T-helper 1 cell treated with Interleukin-12 subunit alpha and Interleukin-12 subunit beta and Interleukin-4 antibody, amounts not matched to agents 30 μg/mL and 1 μg/mL, for 36 hours (primary cell): ENCODE measurements around the gene UNC50.

ENCODE experiments used
- H3K27ac Mint-ChIP-seq: one replicate; pipeline ENCODE4 v1.8.0; 2021; ENCODE audit warnings: mild to moderate bottlenecking, mixed read lengths
- H3K27me3 Mint-ChIP-seq: one replicate; pipeline ENCODE4 v1.8.0; 2021; ENCODE audit warnings: low read depth, mixed read lengths
- H3K36me3 Mint-ChIP-seq: one replicate; pipeline ENCODE4 v1.8.0; 2021; ENCODE audit warnings: low read depth, mixed read lengths
- H3K4me1 Mint-ChIP-seq: one replicate; pipeline ENCODE4 v1.8.0; 2021; ENCODE audit warnings: low read depth, mixed read lengths
- H3K4me3 Mint-ChIP-seq: one replicate; pipeline ENCODE4 v1.8.0; 2021; ENCODE audit warnings: mild to moderate bottlenecking, moderate library complexity, mixed read lengths
- H3K9me3 Mint-ChIP-seq: one replicate; pipeline ENCODE4 v1.8.0; 2021; ENCODE audit warnings: mixed read lengths

UNC50 gene

GRCh38 chr2:98614024-98614739, 5.8 kb downstream of the UNC50 start:
- Mint-ChIP-seq H3K4me1 (peaks cover 50% of the 10 kb centered on the region), H3K9me3 (no peaks in the 10 kb centered on the region), H3K27me3 (no peaks in the 10 kb centered on the region), H3K4me3 (no peak overlapping the region), H3K36me3 (peaks cover 53% of the 10 kb centered on the region), H3K27ac (peak overlapping the region; percentile 17)

DNA sequence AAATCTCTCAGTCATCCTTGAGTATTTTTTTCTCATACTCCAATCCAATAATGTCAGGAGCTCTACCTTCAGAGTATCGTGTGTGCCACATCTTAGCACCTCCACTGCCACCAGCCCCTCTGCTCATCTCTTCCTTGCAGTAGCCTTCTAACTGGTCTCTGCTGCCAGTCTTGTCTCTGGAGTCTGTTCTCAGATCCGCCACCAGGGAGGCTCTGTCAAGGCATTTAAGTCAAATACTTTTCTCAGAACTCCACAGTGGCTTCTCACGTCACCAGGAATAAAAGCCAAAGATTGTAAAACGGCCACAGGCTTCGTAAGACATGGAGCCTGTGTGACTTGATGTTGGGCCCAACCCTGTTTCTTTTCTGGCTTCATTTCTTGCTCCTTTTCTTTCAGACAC, 7.1 kb downstream of the UNC50 start:
- Mint-ChIP-seq H3K27me3 (no peaks in the 10 kb centered on the region), H3K4me1 (peaks cover 43% of the 10 kb centered on the region), H3K9me3 (no peaks in the 10 kb centered on the region), H3K4me3 (no peak overlapping the region), H3K36me3 (peaks cover 59% of the 10 kb centered on the region), H3K27ac (peak overlapping the region; percentile 12)

- H3K27ac Mint-ChIP-seq = no peak overlapping the region
- peaks cover 61% of the 10 kb centered on the region for H3K36me3 Mint-ChIP-seq
- no peak overlapping the region for H3K4me3 Mint-ChIP-seq
- H3K27me3 Mint-ChIP-seq = no peaks in the 10 kb centered on the region
- H3K9me3 Mint-ChIP-seq = no peaks in the 10 kb centered on the region
- H3K4me1 Mint-ChIP-seq = peaks cover 34% of the 10 kb centered on the region
These were observed 8.8 kb downstream of the UNC50 start for GRCh38 chr2:98617149-98617548.

GRCh38 chr2:98623657-98624056, 15.3 kb downstream of the UNC50 start:
- no peaks in the 10 kb centered on the region for H3K9me3 Mint-ChIP-seq
- no peak overlapping the region for H3K4me3 Mint-ChIP-seq
- H3K27me3 Mint-ChIP-seq = no peaks in the 10 kb centered on the region
- H3K4me1 Mint-ChIP-seq = peaks cover 20% of the 10 kb centered on the region
- H3K27ac Mint-ChIP-seq = no peak overlapping the region
- H3K36me3 Mint-ChIP-seq = peaks cover 38% of the 10 kb centered on the region

- Mint-ChIP-seq H3K27ac (no peak overlapping the region), H3K9me3 (no peaks in the 10 kb centered on the region), H3K4me1 (peaks cover 24% of the 10 kb centered on the region), H3K36me3 (peaks cover 50% of the 10 kb centered on the region), H3K27me3 (no peaks in the 10 kb centered on the region), H3K4me3 (no peak overlapping the region)
These were observed 24.0 kb downstream of the UNC50 start for GRCh38 chr2:98632351-98632750.

DNA sequence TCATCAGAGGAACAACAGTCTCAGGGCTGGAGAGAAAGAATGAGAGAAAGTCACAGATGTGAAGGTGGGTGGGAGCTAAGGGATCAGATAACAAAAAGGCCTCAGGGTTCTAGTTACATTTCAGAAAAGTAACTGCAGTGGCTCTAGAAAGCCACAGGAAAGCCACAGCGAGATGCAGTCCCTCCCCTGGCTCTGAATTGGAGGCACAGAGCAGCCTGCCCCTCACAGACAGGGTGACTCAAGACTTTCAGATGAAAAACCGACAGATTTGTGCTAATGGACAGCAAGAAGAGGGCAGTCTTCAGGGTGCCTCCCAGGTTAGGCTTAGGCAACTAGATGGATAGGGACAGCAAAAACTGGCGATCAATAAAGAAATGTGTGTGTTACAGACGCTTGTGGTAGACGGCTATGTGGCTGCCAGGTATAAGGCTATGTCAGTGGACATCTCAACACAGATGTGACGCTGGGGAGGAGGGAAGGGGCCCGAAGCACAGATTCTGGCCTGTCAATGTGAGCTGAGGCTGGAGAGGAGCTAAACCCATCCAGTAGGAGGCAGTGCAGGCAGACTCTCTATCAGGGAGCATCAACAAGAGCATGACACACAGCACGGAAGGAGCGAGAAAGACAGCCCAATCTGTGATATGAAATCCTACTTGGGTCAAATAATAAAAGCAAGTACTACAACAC, 26.2 kb downstream of the UNC50 start:
- H3K4me3 Mint-ChIP-seq = peak overlapping the region; percentile 26
- H3K27me3 Mint-ChIP-seq = no peaks in the 10 kb centered on the region
- peak overlapping the region; percentile 42 for H3K27ac Mint-ChIP-seq
- H3K36me3 Mint-ChIP-seq = peaks cover 54% of the 10 kb centered on the region
- H3K4me1 Mint-ChIP-seq = peaks cover 36% of the 10 kb centered on the region
- no peaks in the 10 kb centered on the region for H3K9me3 Mint-ChIP-seq

GRCh38 chr2:98637401-98638147, 29.2 kb downstream of the UNC50 start:
- H3K36me3 Mint-ChIP-seq = peaks cover 54% of the 10 kb centered on the region

DNA sequence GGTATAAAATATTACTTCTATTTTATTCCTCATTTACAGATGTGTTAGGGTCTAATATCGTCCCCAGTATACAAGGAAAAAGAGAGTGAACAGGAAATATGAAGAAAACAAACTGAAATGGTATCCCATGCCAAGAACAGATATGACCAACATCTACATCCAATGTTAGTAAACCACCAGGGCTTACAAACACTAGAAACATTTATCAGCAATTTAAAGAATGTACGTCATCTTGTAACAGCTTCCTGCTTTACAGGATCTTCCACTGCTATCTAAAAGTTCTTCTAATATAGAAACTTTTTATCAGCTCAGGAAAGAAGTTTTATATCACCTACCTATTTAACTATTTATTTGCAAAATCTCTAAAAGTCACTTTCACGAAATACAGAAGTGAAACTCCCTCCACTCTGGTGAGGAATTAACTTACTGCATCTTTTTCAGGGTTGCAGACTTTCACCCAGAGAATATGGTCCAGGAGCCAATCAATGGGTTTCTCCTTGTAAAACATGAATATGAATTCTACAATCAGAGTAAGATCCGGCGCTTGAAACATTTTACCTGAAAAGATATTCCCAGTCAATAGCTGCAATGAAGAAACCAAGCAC, 35.2 kb downstream of the UNC50 start:
- Mint-ChIP-seq H3K27me3 (no peaks in the 10 kb centered on the region), H3K27ac (no peak overlapping the region), H3K4me3 (no peak overlapping the region), H3K4me1 (peaks cover 12% of the 10 kb centered on the region), H3K36me3 (peaks cover 45% of the 10 kb centered on the region), H3K9me3 (no peaks in the 10 kb centered on the region)

More at GRCh38 chr2:98637401-98638147, 29.2 kb downstream of the UNC50 start:
- Mint-ChIP-seq H3K4me3 (peak overlapping the region; percentile 67), H3K9me3 (no peaks in the 10 kb centered on the region), H3K27ac (peak overlapping the region; percentile 88), H3K27me3 (no peaks in the 10 kb centered on the region), H3K4me1 (peaks cover 34% of the 10 kb centered on the region)

- peaks cover 36% of the 10 kb centered on the region for H3K4me1 Mint-ChIP-seq
- peaks cover 54% of the 10 kb centered on the region for H3K36me3 Mint-ChIP-seq
- H3K27ac Mint-ChIP-seq = no peak overlapping the region
These were observed 39.2 kb downstream of the UNC50 start for GRCh38 chr2:98647636-98648035.

DNA sequence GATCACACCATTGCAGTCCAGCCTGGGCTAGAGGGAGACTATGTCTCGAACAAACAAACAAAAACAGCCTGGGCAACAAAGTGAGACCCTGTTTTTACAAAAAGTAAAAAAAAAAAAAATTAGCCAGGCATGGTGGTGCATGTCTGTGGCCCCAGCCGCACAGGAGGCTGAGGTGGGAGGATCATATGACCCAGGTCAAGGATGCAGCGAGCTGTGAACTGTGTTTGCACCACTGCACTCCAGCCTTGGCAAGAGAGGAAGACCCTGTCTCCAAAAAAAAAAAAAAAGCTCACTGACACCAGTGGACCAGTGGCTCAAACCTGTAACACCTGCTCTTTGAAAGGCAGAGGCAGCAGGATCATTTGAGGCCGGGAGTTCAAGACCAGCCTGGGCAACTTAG, 40.1 kb downstream of the UNC50 start:
- H3K4me1 Mint-ChIP-seq = peaks cover 43% of the 10 kb centered on the region
- H3K9me3 Mint-ChIP-seq = peaks cover 18% of the 10 kb centered on the region

More at GRCh38 chr2:98647636-98648035, 39.2 kb downstream of the UNC50 start:
- Mint-ChIP-seq H3K4me3 (no peak overlapping the region), H3K27me3 (no peaks in the 10 kb centered on the region), H3K9me3 (peaks cover 18% of the 10 kb centered on the region)

GRCh38 chr2:98649135-98649991, 41.0 kb downstream of the UNC50 start:
- Mint-ChIP-seq H3K27ac (peak overlapping the region; percentile 62), H3K4me3 (peak overlapping the region; percentile 6), H3K27me3 (no peaks in the 10 kb centered on the region), H3K4me1 (peaks cover 47% of the 10 kb centered on the region), H3K36me3 (peaks cover 58% of the 10 kb centered on the region), H3K9me3 (peaks cover 18% of the 10 kb centered on the region)

More for the DNA sequence above, 40.1 kb downstream of the UNC50 start:
- H3K4me3 Mint-ChIP-seq = no peak overlapping the region
- H3K27ac Mint-ChIP-seq = no peak overlapping the region
- H3K36me3 Mint-ChIP-seq = peaks cover 58% of the 10 kb centered on the region
- H3K27me3 Mint-ChIP-seq = no peaks in the 10 kb centered on the region

DNA sequence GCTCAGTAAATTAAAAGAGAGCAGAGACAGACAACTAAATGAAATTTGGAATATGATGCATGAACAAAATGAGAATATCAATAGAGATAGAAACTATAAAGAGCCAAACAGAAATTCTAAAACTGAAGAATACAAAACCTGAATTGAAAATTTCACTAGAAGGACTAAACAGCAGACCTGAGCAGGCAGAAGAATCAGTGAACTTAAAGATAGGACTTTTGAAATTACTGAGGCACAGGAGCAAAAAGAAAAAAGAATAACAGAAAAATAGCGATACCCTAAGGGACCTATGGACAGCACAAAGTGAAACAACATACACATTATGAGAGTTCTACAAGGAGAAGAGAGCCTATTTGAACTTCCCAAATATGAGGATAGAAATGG, 41.6 kb downstream of the UNC50 start:
- H3K36me3 Mint-ChIP-seq = peaks cover 59% of the 10 kb centered on the region
- H3K4me1 Mint-ChIP-seq = peaks cover 51% of the 10 kb centered on the region
- no peaks in the 10 kb centered on the region for H3K27me3 Mint-ChIP-seq
- H3K4me3 Mint-ChIP-seq = no peak overlapping the region
- H3K27ac Mint-ChIP-seq = peak overlapping the region; percentile 55
- H3K9me3 Mint-ChIP-seq = peaks cover 18% of the 10 kb centered on the region

DNA sequence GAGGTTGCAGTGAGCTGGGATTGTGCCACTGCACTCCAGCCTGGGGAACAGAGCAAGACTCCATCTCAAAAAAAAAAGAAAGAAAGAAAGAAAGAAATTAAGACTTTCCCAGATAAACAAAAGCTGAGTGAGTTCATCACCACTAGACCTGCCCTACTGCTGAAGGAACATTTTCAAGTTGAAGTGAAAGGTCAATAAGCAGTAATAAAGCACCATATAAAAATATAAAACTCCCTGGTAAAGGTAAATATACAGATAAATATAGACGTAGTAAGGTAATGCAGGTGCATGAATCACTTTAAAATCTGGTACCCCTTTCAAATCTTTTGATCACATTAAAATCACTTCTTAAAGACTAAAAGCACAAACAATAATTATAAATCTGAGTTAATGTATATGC, 42.6 kb downstream of the UNC50 start:
- peaks cover 18% of the 10 kb centered on the region for H3K9me3 Mint-ChIP-seq
- peaks cover 59% of the 10 kb centered on the region for H3K36me3 Mint-ChIP-seq
- H3K4me3 Mint-ChIP-seq = no peak overlapping the region
- no peaks in the 10 kb centered on the region for H3K27me3 Mint-ChIP-seq
- peaks cover 58% of the 10 kb centered on the region for H3K4me1 Mint-ChIP-seq
- H3K27ac Mint-ChIP-seq = no peak overlapping the region
